Parathyroid adenoma (tissue), 2 donors: ENCODE measurements around the gene IL19.

ENCODE experiments used
- H2AFZ ChIP-seq: fragments of 300-600 bp; sonication (generic); one replicate; pipeline ENCODE4 v1.7.0; 2017; ENCODE audit warnings: antibody characterized with exemption, mild to moderate bottlenecking
- H3K27ac ChIP-seq: fragments of 300-600 bp; sonication (generic); one replicate; pipeline ENCODE4 v1.7.0; 2017
- H3K27me3 ChIP-seq: fragments of 300-600 bp; sonication (generic); one replicate; pipeline ENCODE4 v1.7.0; 2017; ENCODE audit warnings: low read length; ENCODE audit not compliant: control insufficient read depth, insufficient read depth
- H3K36me3 ChIP-seq: fragments of 300-600 bp; sonication (generic); one replicate; pipeline ENCODE4 v1.7.0; 2017; ENCODE audit warnings: low read length; ENCODE audit not compliant: control insufficient read depth, insufficient read depth
- H3K4me1 ChIP-seq: fragments of 300-600 bp; sonication (generic); one replicate; pipeline ENCODE4 v1.7.0; 2017; ENCODE audit warnings: control low read depth
- H3K4me2 ChIP-seq: fragments of 300-600 bp; sonication (generic); one replicate; pipeline ENCODE4 v1.7.0; 2017; ENCODE audit warnings: low read length
- H3K4me3 ChIP-seq: fragments of 300-600 bp; sonication (generic); one replicate; pipeline ENCODE4 v1.7.0; 2017; ENCODE audit warnings: low read depth, low read length
- H3K79me2 ChIP-seq: fragments of 300-600 bp; sonication (generic); one replicate; pipeline ENCODE4 v1.7.0; 2017; ENCODE audit warnings: control low read depth
- H3K9ac ChIP-seq: fragments of 300-600 bp; sonication (generic); one replicate; pipeline ENCODE4 v1.7.0; 2017; ENCODE audit warnings: mild to moderate bottlenecking
- H3K9me3 ChIP-seq: fragments of 300-600 bp; sonication (generic); one replicate; pipeline ENCODE4 v1.7.0; 2017; ENCODE audit warnings: low read length; ENCODE audit not compliant: control insufficient read depth
- TF ChIP-seq, protein P1 (sequence below): fragments of 300-600 bp; sonication (generic); IDR thresholded peaks from one replicate; pipeline ENCODE4 v1.7.0; 2017; ENCODE audit warnings: antibody characterized with exemption, mild to moderate bottlenecking
- donor health status: primary hyperparathyroidism.

Gene IL19

DNA sequence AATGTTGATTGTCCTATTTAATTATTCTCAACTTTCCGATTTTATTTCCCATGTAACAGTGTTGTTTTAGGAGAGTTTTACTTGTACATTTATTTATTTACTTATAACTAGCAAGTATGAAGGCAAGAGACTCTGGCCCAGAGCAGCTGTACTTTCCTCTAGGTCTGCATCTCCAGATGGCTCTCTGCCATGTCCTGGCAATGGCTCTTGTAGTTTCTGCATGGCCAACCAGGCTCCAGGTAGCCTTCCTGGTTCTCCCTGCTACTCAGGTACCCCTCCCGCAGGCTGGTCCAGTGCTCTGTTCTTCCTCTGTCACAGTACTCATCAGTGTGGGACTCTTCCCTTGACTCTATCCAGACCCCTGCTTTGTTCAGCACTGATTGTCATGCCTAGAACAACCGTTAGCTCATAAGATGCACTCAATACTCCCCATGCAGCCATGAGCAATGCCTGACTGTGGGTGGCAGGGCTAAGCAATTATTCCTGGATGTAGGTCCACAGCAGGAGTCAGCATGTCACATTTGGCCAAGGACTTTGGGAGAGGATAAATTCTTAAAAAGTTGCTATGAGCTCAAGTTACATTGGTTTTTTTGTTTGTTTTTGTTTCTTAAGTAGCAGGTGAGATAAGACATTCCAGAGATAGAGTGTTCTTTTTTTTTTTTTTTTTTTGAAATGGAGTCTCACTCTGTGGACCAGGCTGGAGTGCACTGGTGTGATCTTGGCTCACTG lies 84.0 kb downstream of the IL19 start:
- H3K27me3 ChIP-seq, result no peaks in the 10 kb centered on the region
- TF ChIP-seq, protein P1, sequence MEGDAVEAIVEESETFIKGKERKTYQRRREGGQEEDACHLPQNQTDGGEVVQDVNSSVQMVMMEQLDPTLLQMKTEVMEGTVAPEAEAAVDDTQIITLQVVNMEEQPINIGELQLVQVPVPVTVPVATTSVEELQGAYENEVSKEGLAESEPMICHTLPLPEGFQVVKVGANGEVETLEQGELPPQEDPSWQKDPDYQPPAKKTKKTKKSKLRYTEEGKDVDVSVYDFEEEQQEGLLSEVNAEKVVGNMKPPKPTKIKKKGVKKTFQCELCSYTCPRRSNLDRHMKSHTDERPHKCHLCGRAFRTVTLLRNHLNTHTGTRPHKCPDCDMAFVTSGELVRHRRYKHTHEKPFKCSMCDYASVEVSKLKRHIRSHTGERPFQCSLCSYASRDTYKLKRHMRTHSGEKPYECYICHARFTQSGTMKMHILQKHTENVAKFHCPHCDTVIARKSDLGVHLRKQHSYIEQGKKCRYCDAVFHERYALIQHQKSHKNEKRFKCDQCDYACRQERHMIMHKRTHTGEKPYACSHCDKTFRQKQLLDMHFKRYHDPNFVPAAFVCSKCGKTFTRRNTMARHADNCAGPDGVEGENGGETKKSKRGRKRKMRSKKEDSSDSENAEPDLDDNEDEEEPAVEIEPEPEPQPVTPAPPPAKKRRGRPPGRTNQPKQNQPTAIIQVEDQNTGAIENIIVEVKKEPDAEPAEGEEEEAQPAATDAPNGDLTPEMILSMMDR, result no peak
- no peaks in the 10 kb centered on the region for H3K79me2 ChIP-seq
- H3K27ac ChIP-seq, result no peak overlapping the region
- H3K36me3 ChIP-seq, result no peaks in the 10 kb centered on the region
- H3K4me3 ChIP-seq, result no peak overlapping the region
- H3K9ac ChIP-seq, result no peak overlapping the region
- H3K4me2 ChIP-seq, result no peak overlapping the region
- H3K4me1 ChIP-seq, result no peaks in the 10 kb centered on the region
- no peaks in the 10 kb centered on the region for H3K9me3 ChIP-seq
- no peak overlapping the region for H2AFZ ChIP-seq

DNA sequence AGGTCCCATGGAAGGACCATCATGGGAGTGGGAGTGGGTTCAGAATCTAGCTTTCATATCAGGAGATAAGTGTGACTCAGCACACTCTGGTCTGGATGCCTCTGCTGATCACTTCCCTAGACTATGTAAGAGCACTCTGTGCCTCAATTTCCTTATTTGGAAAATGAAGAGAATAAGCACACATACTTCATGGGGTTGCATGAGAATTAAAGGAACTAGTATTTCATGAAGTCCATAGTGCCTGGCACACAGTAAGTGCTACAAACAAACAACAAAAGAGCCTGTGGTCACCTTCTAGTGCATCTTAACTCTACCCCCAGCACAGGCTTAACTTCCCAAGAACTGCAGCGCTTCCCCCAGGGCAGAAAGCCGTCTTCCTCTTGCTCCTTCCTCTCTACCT lies 85.3 kb downstream of the IL19 start:
- Histone ChIP-seq H3K9me3 (no peaks in the 10 kb centered on the region), H3K4me1 (no peaks in the 10 kb centered on the region), H3K9ac (no peak overlapping the region), H3K27me3 (no peaks in the 10 kb centered on the region), H3K27ac (no peak overlapping the region), H3K4me3 (no peak overlapping the region), H3K36me3 (no peaks in the 10 kb centered on the region), H3K79me2 (no peaks in the 10 kb centered on the region), H2AFZ (no peak overlapping the region), H3K4me2 (no peak overlapping the region)
- TF ChIP-seq, protein P1, result no peak

DNA sequence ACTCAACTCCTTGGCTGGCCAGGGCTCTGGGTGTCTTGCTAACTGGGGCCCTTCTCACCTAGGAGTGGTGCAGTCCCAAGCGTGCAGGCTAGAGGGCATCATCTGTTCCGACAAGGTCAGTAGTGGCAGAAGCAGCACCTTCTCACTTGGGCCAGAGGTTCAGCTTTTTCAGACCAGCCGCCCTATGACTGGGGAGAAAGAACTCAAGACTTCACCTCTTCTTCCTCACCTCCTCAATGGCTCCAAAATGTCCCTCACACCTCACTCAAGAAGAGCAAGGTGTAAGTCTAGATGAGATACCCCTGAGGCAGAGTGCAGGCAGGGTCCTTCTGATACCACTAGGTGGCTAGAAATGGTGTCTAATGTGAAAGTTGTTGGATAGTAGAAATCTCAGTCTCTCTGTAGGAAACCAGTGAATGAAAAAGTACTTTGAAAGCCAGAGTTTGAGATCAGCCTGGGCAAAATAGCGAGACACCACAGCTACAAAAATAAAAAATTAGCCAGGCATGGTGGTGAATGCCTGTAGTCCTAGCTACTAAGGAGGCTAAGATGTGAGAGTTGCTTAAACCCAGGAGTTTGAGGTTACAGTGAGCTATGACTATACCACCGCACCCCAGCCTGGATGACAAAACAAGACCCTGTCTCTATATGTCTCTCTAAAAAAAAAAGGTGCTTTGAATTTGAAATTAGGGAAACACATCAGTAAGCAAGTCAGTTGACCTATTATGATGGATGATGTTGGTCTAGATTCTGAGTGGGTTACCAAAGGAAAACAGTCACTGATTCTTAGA lies 86.3 kb downstream of the IL19 start:
- Histone ChIP-seq H3K9ac (no peak overlapping the region), H3K4me1 (no peaks in the 10 kb centered on the region), H2AFZ (no peak overlapping the region), H3K27ac (no peak overlapping the region), H3K4me2 (no peak overlapping the region), H3K4me3 (no peak overlapping the region), H3K36me3 (no peaks in the 10 kb centered on the region), H3K9me3 (no peaks in the 10 kb centered on the region), H3K27me3 (no peaks in the 10 kb centered on the region), H3K79me2 (no peaks in the 10 kb centered on the region)
- TF ChIP-seq, protein P1, result no peak

DNA sequence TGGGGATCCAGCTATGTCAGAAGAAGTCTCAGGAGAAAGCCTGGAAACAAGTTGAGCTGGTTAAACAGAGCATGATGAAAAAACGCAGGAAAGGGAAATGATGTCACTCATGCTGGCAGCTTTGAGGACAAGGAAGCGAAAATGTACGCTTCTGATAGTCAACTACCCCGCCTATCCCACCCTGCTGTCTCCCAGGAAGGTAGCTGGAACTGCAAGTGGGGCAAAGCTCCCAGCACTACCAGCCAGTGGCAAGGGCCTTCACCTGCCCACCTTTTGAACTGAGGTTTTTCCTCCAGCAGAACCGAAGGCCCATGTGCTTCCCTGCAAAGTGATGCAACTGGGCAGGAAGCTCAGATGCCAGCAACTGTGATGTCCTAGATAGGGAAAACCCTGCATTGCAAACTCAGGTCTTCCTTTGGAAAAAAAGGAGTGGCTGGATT lies 88.5 kb downstream of the IL19 start:
- Histone ChIP-seq H3K4me2 (no peak overlapping the region), H3K27me3 (no peaks in the 10 kb centered on the region), H3K27ac (no peak overlapping the region), H3K36me3 (no peaks in the 10 kb centered on the region), H3K9me3 (no peaks in the 10 kb centered on the region), H3K4me1 (no peaks in the 10 kb centered on the region), H3K4me3 (no peak overlapping the region), H3K79me2 (no peaks in the 10 kb centered on the region), H3K9ac (no peak overlapping the region), H2AFZ (no peak overlapping the region)
- TF ChIP-seq, protein P1, result no peak
